GM18517 (cell line): ENCODE data around the gene CATSPER3.

Source experiments
- ATAC-seq: cut with Tn5 transposase; IDR thresholded peaks from one replicate; pipeline ENCODE4 v1.9.1; 2021; ENCODE audit warnings: mild to moderate bottlenecking, moderate library complexity; ENCODE audit not compliant: unreplicated experiment

The CATSPER3 gene

DNA sequence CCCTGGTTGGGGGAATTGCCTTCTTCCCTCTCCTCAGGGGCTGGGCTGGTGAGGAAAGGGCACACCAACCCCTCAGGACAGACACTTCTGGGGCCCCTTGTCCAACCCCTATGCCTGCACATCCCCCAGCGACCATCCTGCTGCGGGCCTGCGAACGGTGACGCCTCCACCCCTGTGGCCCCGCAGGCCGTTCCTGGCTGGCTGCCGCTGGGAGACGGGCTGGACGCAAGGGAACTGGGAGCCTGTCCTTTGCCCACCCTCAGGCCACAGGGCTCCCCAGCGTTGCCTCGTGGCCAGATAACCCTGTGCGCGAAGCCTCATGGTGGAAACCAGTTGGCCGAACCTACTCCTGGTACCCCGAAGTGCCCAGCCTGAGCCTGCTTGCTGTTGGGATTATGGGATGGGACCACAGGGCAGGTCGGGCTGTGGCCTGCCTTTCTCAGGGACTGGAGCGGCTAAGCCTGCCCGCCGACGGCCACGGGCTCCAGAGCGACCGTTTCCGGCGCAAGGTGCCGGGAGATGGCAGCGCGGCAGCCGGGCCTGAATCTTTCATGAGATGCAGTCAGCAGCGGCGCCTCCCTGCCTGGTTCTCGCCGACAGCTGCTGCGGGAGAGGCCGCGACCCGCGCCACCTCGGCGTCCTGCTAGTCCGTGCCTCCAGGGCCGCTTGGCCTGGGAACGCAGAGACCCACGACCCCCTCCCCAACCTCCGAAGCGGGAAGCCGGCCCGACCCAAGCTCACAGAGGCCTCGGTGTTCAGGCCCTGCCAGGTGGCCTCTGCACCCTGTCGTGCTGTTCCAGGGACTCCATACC, 72.8 kb downstream of the CATSPER3 start:
- ATAC-seq: no peak

DNA sequence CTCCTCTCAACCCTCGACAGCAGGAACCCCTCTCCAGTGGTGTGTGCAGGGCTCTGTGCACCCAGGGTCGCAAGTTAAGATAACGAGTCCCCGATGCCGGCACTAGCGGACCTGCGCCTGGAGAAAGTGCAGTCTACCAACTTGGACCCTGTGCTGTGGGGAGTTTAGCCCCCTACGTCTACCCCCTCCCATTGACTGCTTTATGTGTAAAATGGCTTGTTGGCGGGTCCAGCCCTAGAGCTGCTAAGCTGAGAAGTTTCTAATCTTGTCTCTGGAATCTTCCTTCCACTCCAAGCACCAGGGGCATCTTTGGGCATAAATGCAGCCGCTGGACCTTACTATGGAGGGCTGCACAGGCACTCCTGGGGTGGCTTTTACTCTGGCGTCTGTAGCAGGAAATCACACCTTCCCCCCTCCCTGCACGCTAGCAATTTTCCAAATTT, 73.5 kb downstream of the CATSPER3 start:
- ATAC-seq: no peak

DNA sequence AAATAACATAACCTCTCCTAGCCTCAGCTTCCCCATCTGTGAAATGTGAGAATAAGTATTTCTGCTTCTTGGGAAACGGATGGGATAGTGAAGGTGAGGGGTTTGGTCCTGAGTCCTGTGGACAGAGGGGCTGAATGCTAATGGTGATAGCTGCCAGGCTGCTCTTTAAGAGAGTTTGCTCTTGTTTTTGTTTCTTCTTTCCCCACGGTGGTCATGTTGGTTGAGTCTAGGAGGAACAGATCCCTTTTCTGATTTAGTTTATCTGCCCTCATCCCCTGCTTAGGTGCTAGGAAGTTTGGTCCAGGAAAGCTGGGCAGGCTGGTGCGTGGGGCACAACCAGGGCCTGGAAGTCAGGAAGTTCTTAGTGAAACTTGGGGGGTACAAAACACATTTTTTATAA, 74.0 kb downstream of the CATSPER3 start:
- no peak for ATAC-seq

GRCh38 chr5:135042595-135042994, 74.9 kb downstream of the CATSPER3 start:
- ATAC-seq: no peak

GRCh38 chr5:135045488-135045887, 77.8 kb downstream of the CATSPER3 start:
- no peak for ATAC-seq

GRCh38 chr5:135046661-135047346, 79.1 kb downstream of the CATSPER3 start:
- ATAC-seq: no peak

GRCh38 chr5:135047347-135047695, 79.6 kb downstream of the CATSPER3 start:
- ATAC-seq: no peak

DNA sequence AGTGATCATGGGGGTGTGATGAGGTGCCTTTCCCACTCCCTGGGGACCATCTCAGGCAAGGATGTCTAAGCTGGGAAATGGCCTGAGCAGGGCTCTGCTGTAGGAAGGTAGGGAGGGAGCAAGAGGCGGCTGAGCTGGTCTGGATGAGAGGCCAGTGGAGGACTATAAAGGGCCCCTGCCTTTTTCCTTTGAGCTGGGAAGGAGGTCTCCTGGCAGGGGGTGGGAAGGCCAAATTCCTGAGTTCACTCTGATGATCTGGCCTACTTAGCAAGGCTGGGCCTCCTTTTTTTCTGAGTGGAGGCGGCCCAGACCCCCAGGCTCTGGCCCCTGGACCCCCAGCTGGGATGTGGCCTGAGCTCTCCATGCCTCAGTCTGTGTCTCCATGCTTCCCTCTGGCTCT, 80.6 kb downstream of the CATSPER3 start:
- ATAC-seq: no peak

DNA sequence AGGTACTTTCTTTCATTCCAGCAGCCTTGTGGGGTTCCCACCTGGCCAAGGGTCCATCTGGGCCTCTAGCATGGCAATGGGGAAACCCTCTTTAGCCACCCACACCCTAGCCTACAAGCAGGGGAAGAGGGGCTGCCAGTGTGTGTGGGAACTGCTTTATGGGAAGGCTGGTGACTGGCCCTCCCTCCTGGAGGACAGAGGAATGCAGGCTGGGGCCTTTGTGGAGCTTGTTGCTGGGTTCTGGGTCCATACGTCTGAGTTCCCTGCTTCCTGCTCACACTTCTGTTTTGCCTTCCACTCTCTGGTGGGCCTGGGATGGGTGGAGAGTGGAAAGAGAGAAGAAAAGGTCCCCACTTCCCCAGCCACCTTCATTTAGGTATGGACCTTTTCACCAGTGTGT, 81.2 kb downstream of the CATSPER3 start:
- no peak for ATAC-seq

DNA sequence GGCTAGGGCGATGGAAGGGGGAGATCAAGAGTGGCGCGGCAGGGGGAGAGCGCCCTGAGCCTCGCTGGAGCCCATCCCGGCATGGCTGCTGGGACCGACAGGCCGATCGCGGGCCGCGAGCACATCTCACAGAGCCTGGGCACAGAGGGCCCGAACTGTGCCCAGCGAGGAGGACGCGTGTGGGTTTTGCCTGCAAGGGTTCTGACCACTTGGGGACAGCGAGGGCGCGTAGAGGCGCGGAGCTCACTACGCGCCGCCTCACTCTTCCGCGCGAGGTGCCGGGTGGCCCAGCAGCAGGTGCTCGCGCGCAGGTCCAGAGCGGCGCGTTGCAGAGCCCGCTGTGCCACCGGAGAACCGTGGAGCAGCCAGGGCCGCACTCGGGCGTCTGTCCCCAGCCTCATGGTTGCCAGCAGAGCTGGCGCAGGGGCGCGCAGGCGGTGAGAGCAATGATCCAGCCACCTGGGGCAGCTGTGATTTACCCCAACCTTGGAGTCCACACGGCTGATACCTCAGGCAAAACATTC, 82.6 kb downstream of the CATSPER3 start:
- ATAC-seq: no peak

DNA sequence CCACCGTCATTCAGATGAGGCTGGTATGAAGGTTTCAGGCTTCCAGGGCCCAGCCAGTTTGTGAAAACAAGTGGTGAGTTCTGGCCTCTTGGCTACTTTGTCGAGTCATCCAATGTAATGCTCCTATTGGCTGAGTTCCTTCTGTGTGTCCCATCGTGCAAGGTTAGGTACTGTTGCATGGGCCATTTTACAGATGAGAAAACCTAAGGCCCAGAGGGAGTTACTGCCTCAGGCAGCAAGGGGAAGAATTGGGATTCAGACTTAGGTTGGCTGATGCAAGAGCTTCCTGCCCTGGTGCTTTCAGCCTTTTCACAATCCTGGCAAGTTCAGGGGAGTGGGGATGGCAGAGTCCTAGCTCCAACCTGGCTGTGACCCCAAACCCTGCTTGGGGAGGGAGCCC, 83.7 kb downstream of the CATSPER3 start:
- no peak for ATAC-seq

GRCh38 chr5:135051872-135052271, 84.2 kb downstream of the CATSPER3 start:
- ATAC-seq: no peak

GRCh38 chr5:135052511-135053145, 84.9 kb downstream of the CATSPER3 start:
- no peak for ATAC-seq

GRCh38 chr5:135053278-135053677, 85.6 kb downstream of the CATSPER3 start:
- peak; percentile 97 for ATAC-seq

DNA sequence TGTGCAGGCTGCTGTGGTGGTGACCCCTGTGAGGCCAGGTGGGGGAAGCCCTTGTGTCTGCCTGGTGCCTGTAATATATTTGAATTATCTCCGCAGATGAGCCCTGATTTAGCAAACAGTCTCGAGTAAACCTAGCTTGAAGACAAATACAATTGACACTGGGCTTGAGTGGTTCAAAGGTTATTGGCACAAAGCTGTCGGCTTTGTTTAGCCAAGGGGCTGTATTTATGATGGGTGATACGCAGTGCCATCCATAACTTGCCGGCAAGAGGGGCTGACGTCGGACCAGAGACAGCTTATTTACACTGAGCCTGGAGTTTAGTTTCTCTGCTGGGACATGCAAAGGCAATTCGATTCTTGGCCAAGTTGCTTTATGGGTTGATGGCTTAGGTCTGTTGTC, 86.3 kb downstream of the CATSPER3 start:
- no peak for ATAC-seq

DNA sequence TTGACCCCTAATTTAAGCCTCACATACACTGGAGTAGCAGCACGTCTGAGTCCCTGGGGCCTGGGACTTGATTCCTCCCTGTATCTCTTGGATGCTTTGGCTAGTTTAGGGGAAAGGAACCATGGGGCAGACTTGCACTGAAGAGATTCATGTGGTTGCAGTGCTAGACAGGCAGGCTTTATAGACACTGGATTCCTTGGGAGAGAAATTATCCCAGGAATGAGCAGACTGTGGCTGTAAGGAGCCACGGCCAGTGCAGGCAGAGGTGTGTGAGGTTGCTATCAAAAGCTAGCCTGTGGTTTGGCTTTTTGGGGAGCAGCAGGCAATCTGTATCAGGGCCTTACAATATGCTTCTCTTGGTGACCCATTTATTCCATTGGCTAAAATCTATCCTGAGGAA, 86.8 kb downstream of the CATSPER3 start:
- no peak for ATAC-seq

- ATAC-seq: no peak
Observed at GRCh38 chr5:135055396-135055795, 87.7 kb downstream of the CATSPER3 start.

DNA sequence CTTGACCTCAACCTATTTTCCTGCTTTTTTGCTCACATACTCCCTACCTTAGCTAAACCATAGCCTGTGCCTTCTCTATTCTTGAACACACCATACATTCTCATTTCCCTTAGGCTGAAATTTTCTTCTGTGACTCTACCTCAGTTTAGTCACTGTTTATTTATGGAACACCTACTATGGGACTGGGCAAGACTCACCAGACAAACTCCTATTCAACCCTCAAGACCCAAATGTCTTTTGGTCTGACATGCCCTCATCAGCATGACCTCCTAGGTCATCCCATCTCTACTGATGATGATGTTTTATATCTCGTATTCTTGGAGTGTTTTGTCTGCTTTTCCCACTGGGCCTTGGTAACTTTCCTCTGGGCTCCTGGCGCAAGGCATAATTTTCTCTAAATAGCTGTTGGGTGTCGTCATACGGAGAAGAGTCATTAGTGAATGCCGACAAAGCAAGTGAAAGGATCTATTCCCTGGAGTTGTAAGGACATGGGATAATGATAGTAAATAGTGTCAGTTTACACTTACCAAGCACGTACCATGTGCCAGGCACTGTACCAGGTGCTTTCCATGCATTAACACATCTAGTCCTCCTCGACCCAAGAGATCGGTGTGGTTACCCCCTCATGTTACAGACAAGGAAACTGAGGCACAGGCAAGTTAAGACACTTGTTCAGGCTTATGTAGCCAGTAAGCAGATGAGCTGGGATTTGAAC, 88.8 kb downstream of the CATSPER3 start:
- no peak for ATAC-seq

- no peak for ATAC-seq
Observed at GRCh38 chr5:135057233-135057632, 89.5 kb downstream of the CATSPER3 start.

GRCh38 chr5:135058331-135058732, 90.6 kb downstream of the CATSPER3 start:
- no peak for ATAC-seq
